Aorta (tissue), 4 donors: Measurements from ENCODE around the gene SLC16A13. TPM values are rescaled to one million over a fixed set of nuclear protein-coding genes. Genes with fewer than 3 reads are reported as not detected.

Source experiments
- polyA plus RNA-seq, 2 donors: library from polyadenylated mRNA; stranded (reverse); fragments of 200-250 nt; gene quantifications; one replicate each; pipeline ENCODE4 v1.2.3, GENCODE V29; 2013
- total RNA-seq, 2 donors: library from RNA; stranded (reverse); fragmentation: NEBNext Ultra II Directional; extraction: Animal tissue kit (Norgen Biotek cat#: 25700); gene quantifications; one replicate each; pipeline ENCODE4 v1.2.1, GENCODE V29; 2021
- donor health status: healthy with polysubstance abuse.
- donor health status: Bipolar disorder and iron deficiency.
- donor health status: DM: no; HTN: no; CAD: no.
- donor health status: DM: yes; HTN: yes; CAD: no.

Gene SLC16A13
- total and polyA plus RNA-seq, 4 donors, result 1.0 to 2.5 (median 1.3) TPM; not detected in 1

Other genes with a start within 250 kb of the SLC16A13 start
- gene TEKT1, start 204.3 kb upstream of the SLC16A13 start, total RNA-seq, result not detected
- gene TEKT1, start 204.3 kb upstream of the SLC16A13 start, polyA plus RNA-seq, result not detected
- not detected for gene ALOX12, start 40.0 kb upstream of the SLC16A13 start, total RNA-seq
- gene ALOX12, start 40.0 kb upstream of the SLC16A13 start, polyA plus RNA-seq, result not detected
- gene RNASEK, start 23.4 kb upstream of the SLC16A13 start, total RNA-seq, result 100 to 1,000 TPM; 157 to 163 TPM
- 100 to 1,000 TPM; 390 to 401 TPM for gene RNASEK, start 23.4 kb upstream of the SLC16A13 start, polyA plus RNA-seq
- 10 to 100 TPM; 16.4 to 31.4 TPM for gene BCL6B, start 13.0 kb upstream of the SLC16A13 start, total RNA-seq
- gene BCL6B, start 13.0 kb upstream of the SLC16A13 start, polyA plus RNA-seq, result 1 to 10 TPM in 1 of 2 donors, under 1 TPM in 1; 0.63 to 1.3 TPM
- 1 to 10 TPM in 1 of 2 donors, under 1 TPM in 1; 0.26 to 1.3 TPM for gene SLC16A11, start 8.1 kb downstream of the SLC16A13 start, total RNA-seq
- not detected for gene SLC16A11, start 8.1 kb downstream of the SLC16A13 start, polyA plus RNA-seq
- 10 to 100 TPM in 1 of 2 donors, 1 to 10 TPM in 1; 7.7 to 29.1 TPM for gene CLEC10A, start 44.2 kb downstream of the SLC16A13 start, total RNA-seq
- 1 to 10 TPM; 1.9 to 2.4 TPM for gene CLEC10A, start 44.2 kb downstream of the SLC16A13 start, polyA plus RNA-seq
- 1 to 10 TPM in 1 of 2 donors, under 1 TPM in 1; 0.75 to 1.6 TPM for gene ASGR2, start 78.8 kb downstream of the SLC16A13 start, total RNA-seq
- under 1 TPM in 1 of 2 donors, not detected in 1; 0.15 TPM for gene ASGR2, start 78.8 kb downstream of the SLC16A13 start, polyA plus RNA-seq
- gene ASGR1, start 143.4 kb downstream of the SLC16A13 start, total RNA-seq, result 1 to 10 TPM; 2.6 to 3.9 TPM
- 1 to 10 TPM; 2.0 to 5.4 TPM for gene ASGR1, start 143.4 kb downstream of the SLC16A13 start, polyA plus RNA-seq
- gene DLG4, start 183.8 kb downstream of the SLC16A13 start, total RNA-seq, result 10 to 100 TPM; 23.3 to 54.7 TPM
- gene DLG4, start 183.8 kb downstream of the SLC16A13 start, polyA plus RNA-seq, result 10 to 100 TPM in 1 of 2 donors, 1 to 10 TPM in 1; 6.6 to 15.4 TPM
- 100 to 1,000 TPM; 387 to 486 TPM for gene ACADVL, start 183.9 kb downstream of the SLC16A13 start, total RNA-seq
- 1,000 to 10,000 TPM in 1 of 2 donors, 100 to 1,000 TPM in 1; 159 to 1,724 TPM for gene ACADVL, start 183.9 kb downstream of the SLC16A13 start, polyA plus RNA-seq
- gene DVL2, start 198.5 kb downstream of the SLC16A13 start, total RNA-seq, result 10 to 100 TPM; 25.2 to 45.6 TPM
- gene DVL2, start 198.5 kb downstream of the SLC16A13 start, polyA plus RNA-seq, result 10 to 100 TPM; 10.0 to 25.0 TPM
- 10 to 100 TPM; 24.4 to 30.8 TPM for gene PHF23, start 203.4 kb downstream of the SLC16A13 start, total RNA-seq
- gene PHF23, start 203.4 kb downstream of the SLC16A13 start, polyA plus RNA-seq, result 10 to 100 TPM; 19.2 to 28.4 TPM
- gene GABARAP, start 206.4 kb downstream of the SLC16A13 start, total RNA-seq, result 100 to 1,000 TPM; 405 to 430 TPM
- 100 to 1,000 TPM; 801 to 895 TPM for gene GABARAP, start 206.4 kb downstream of the SLC16A13 start, polyA plus RNA-seq
- 100 to 1,000 TPM in 1 of 2 donors, 10 to 100 TPM in 1; 92.9 to 105 TPM for gene CTDNEP1, start 215.7 kb downstream of the SLC16A13 start, total RNA-seq
- 100 to 1,000 TPM; 112 to 113 TPM for gene CTDNEP1, start 215.7 kb downstream of the SLC16A13 start, polyA plus RNA-seq
- gene ELP5, start 216.2 kb downstream of the SLC16A13 start, total RNA-seq, result 10 to 100 TPM; 26.6 to 31.0 TPM
- 10 to 100 TPM; 26.7 to 51.1 TPM for gene ELP5, start 216.2 kb downstream of the SLC16A13 start, polyA plus RNA-seq
- gene CLDN7, start 226.5 kb downstream of the SLC16A13 start, total RNA-seq, result 1 to 10 TPM; 3.3 to 9.9 TPM
- 10 to 100 TPM in 1 of 2 donors, 1 to 10 TPM in 1; 1.1 to 37.6 TPM for gene CLDN7, start 226.5 kb downstream of the SLC16A13 start, polyA plus RNA-seq
- gene SLC2A4, start 245.7 kb downstream of the SLC16A13 start, total RNA-seq, result 1 to 10 TPM; 2.5 to 3.9 TPM
- 1 to 10 TPM in 1 of 2 donors, under 1 TPM in 1; 0.63 to 1.6 TPM for gene SLC2A4, start 245.7 kb downstream of the SLC16A13 start, polyA plus RNA-seq